ENCODE data around the gene OR2F2.

Gene OR2F2

GRCh38 chr7:143934526-143935325, at the start of gene OR2F2:
Gene OR2F2 (plus strand): TSS chr7:143935233. CDS start chr7:143935233, 0 bp downstream.
- no peak for DNase-seq

- no peak for DNase-seq
These were observed 49.1 kb upstream of the OR2F2 start for GRCh38 chr7:143885951-143886350.

- DNase-seq: no peak
These were observed 48.1 kb upstream of the OR2F2 start for GRCh38 chr7:143886826-143887477.

- no peak for DNase-seq
These were observed 46.0 kb upstream of the OR2F2 start for GRCh38 chr7:143889068-143889467.

GRCh38 chr7:143890558-143890957, 44.5 kb upstream of the OR2F2 start:
- DNase-seq: no peak

- no peak for DNase-seq
These were observed 43.6 kb upstream of the OR2F2 start for GRCh38 chr7:143891457-143891856.

- DNase-seq: no peak
These were observed 42.3 kb upstream of the OR2F2 start for GRCh38 chr7:143892527-143893300.

- no peak for DNase-seq
These were observed 38.4 kb upstream of the OR2F2 start for GRCh38 chr7:143896667-143897066.

- DNase-seq: no peak
These were observed 36.2 kb upstream of the OR2F2 start for GRCh38 chr7:143898810-143899209.

GRCh38 chr7:143900230-143900766, 34.7 kb upstream of the OR2F2 start:
- no peak for DNase-seq

- peak in 1 of 2 experiments; percentile 60 for DNase-seq
These were observed 33.7 kb upstream of the OR2F2 start for GRCh38 chr7:143901332-143901667.

GRCh38 chr7:143901668-143902331, 33.2 kb upstream of the OR2F2 start, which contains the start of gene TCAF1:
Gene TCAF1 (minus strand): TSS chr7:143902176. CDS start chr7:143876608, 25,568 bp downstream.
- DNase-seq: peak; percentile 93 to 94

- DNase-seq: peak; percentile 31 to 40
These were observed 32.6 kb upstream of the OR2F2 start for GRCh38 chr7:143902332-143902899.

- DNase-seq: no peak
These were observed 29.5 kb upstream of the OR2F2 start for GRCh38 chr7:143905509-143905908.

- no peak for DNase-seq
These were observed 28.9 kb upstream of the OR2F2 start for GRCh38 chr7:143906151-143906550.

GRCh38 chr7:143906895-143907294, 28.1 kb upstream of the OR2F2 start:
- DNase-seq: no peak

- no peak for DNase-seq
These were observed 26.9 kb upstream of the OR2F2 start for GRCh38 chr7:143908120-143908519.

- no peak for DNase-seq
These were observed 25.2 kb upstream of the OR2F2 start for GRCh38 chr7:143909863-143910262.

GRCh38 chr7:143910473-143911248, 24.4 kb upstream of the OR2F2 start:
- no peak for DNase-seq

- DNase-seq: no peak
These were observed 21.0 kb upstream of the OR2F2 start for GRCh38 chr7:143913945-143914615.

All from activated T-cell treated with anti-CD3 and anti-CD28 coated beads, Interleukin-2, amount 50 U/mL, for 48 hours (primary cell).